ENCODE results near the gene TDRD7. TPM values are rescaled to one million over a fixed set of nuclear protein-coding genes. Genes with fewer than 3 reads are reported as not detected.
"Not testable (repeated sequence)": the region's sequence is repeated elsewhere in the genome, so short reads cannot be mapped to it uniquely, and the experiment has no call there.

Gene TDRD7
- total RNA-seq, 1 donor from 2014 or later, result 8.8 TPM

- intact Hi-C loops (cut with micrococcal nuclease); ATAC-seq; DNase-seq: not testable (repeated sequence)
Measured at GRCh38 chr9:97498846-97499245, 87.0 kb downstream of the TDRD7 start.

DNA sequence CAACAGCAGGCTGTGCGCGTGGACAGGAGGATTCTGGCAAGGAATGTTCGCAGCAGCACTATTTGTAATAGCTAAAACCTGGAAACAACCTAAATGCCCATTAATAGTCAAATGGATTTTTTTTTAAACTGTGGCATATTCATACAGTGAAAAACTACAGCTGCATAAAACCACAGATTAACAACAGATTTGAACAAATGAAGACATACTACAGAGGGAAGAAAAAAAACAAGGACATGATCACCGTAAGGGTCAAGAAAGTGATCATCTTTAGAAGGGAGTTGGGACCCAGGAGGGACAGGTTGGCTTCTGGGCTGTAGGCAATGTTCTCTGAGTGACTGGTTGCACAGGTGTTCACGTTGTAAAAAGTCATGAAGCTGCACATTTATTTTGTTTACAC is 88.4 kb downstream of the TDRD7 start:
- no peak for DNase-seq
- intact Hi-C loops (cut with micrococcal nuclease), result no loop called here
- ATAC-seq, result no peak

GRCh38 chr9:97500765-97501176 is 88.9 kb downstream of the TDRD7 start:
- no peak for ATAC-seq
- intact Hi-C loops (cut with micrococcal nuclease), result no loop called here
- DNase-seq, result no peak

DNA sequence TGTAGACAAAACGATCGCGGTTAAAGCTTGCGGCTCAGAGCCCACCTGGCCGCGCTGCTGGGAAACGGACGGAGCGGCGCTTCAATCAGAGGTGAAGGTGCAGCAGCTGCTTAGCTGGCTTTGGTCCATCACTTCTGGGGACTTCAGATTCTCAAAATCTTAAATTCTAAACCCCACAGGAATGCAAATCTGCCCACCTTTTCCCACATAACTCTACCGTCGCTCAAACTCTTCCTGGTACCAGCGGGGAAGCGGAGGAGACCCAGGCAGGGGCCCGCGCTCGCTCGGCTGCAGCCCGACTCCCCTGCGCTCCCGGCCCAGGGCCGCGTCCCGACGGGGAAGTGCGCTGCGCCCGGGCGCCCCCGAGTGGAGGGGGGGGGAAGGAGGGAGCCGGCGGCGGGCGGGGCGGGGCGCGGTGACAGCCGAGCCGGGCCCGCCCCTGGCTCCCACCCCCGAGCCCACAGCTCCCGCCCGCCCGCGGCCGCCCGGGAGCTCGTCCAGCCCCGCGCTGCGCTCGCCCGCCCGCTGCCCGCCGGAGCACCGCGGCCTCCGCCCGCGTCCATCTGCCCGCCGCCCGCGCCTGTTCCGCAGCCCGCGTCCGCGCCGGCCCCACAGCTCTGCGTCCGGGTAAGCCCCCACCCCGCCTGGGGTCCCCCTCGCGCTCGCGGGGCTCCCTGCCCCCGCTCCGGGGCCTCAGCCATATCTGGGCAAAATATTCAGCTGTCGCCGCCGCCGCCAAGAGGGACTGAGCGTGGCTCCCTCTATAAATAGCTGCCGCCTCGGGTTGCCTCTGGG is 89.5 kb downstream of the TDRD7 start, which contains the start of gene TMOD1:
TSS of gene TMOD1 (plus strand) at position 490 of the 795 bp plus-strand sequence. CDS start 22,523 bp downstream, outside the sequence.
- peak; percentile 78 for ATAC-seq
- DNase-seq, result peak; percentile 89
- intact Hi-C loops (cut with micrococcal nuclease), result no loop called here

DNA sequence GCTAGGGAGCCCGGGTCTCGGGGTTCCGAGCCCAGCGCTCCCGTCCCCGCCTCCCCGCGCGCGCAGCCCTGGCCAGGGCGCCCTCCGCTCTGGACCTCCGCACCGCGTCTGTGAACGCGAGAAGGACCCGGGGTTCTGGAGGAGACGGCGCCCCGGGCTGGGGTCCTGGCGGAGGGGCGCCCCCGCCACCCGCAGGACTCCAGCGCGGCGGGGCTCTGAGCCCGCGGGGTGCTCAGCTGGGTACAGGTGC is 90.0 kb downstream of the TDRD7 start:
- DNase-seq, result no peak
- ATAC-seq, result no peak
- intact Hi-C loops (cut with micrococcal nuclease), result no loop called here

DNA sequence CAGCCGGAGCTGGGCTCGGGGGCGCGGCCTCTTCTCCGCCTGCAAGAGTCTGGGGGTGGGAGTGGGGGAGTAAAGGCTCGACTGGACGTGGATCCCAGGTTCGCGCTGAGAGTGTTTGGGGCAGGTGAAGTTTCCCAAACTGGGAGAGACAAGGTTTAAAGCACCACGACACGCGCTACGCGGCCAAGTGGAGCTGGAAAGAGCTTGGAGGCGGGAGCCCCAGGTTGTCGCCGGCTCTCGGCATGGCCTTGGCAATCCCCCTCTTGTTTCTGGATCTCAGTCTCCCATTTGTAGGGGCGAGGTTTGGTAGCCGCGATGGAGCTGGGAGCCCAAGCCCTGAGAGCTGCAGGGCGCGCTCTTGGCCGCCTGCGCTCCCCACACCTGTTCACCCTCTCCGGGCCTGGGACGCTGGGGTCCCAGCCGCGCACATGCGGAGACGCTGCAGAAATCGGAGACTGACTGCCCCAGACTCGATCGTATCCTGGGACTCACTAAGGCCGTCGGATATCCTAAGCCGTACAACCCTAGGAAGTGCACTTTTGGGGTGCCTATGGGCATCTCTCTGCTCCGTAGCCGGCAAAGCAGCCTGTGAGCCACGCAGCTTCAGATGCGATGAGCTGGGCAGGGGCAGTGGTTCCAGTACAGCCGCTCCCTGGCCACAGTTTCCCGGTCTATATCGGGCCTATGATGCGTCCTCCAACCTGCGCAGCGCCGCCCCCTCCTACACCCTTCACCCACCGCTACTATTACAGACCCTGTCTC is 90.5 kb downstream of the TDRD7 start:
- ATAC-seq (peak; percentile 66), DNase-seq (peak; percentile 58)
- intact Hi-C loops (cut with micrococcal nuclease), result no loop called here

DNA sequence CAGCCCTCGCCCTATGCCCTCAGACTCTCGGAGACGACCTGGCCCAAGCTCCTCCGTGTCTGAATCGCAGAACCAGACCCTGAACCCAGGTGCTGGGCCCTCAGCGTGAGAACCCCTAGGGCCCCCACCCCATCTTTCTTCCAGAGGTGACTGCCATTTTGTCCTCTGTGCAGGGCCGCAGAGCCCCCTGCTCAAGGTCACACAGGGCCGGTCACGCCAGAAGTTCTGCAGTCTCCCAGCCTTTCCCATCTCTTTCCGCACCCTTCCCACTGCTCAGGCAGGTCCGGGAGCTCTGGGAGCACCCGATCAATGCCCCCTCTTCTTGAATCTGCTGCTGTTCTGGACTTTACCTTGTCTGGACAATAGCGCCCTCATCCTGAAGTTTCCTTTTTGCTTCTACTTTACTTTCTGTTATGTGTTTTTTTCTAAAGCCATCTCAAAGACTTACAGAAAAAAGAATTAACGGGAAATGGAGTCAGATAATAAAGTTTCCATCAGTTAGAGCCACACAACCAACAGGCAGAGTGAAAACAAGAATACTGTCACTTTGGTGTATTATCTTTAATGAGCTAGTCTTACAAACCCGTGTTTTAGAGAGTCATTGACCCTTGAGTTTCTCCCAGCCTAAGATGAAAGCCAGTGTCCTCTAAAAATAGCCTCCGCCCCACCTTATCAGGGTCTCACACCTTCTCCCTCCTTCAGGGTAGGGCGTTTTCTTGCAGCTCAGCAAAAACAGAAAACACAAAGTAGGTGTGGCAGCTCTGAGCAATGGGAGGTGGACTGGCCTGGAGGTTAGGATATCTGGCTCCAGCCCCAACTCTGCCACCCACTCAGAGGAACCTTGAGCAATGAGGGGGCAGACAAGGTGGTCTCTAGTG is 91.3 kb downstream of the TDRD7 start:
- no peak for DNase-seq
- intact Hi-C loops (cut with micrococcal nuclease), result no loop called here
- peak; percentile 9 for ATAC-seq

DNA sequence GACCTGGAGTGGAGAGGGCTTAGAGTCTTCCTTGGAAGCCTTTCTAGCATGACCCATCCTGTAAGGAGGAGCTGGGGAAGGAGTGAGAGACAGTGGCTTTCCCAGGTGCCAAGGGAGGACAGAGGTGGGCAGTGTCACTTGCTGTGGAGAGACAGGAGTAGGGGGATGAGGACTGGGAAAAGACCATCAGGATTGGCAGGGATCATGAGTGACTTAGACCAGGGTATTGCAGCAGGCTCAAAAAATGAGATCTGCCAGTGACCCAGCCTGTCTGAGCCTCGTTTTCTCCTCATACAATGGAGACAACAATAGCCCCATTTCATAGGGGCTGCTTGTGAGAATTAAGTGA is 91.9 kb downstream of the TDRD7 start:
- DNase-seq (no peak), ATAC-seq (no peak)
- intact Hi-C loops (cut with micrococcal nuclease), result no loop called here

GRCh38 chr9:97504381-97505216 is 92.7 kb downstream of the TDRD7 start:
- intact Hi-C loops (cut with micrococcal nuclease), result no loop called here
- no peak for DNase-seq
- no peak for ATAC-seq

DNA sequence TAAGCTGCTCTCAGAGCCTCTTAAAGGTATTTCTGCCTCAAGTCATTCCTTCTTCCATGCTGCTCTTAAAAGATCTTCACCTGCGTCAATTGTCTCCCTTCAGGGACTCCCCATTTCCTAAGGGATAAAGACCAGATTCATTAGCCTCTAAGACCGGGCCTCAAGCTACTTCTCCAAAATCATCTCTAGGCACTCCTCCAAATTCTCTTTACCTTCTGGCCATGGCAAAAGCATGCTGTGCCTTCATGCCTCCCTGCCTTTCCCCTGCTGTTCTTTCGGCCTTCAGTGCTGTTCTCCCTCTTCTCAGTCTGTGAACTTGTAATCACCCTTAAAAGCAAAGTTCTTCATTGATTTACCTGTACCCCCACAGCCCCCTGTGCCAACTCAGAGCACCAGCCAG is 93.9 kb downstream of the TDRD7 start:
- intact Hi-C loops (cut with micrococcal nuclease), result no loop called here
- ATAC-seq (no peak), DNase-seq (no peak)

GRCh38 chr9:97506306-97506705 is 94.4 kb downstream of the TDRD7 start:
- intact Hi-C loops (cut with micrococcal nuclease), result no loop called here
- ATAC-seq, result no peak

DNA sequence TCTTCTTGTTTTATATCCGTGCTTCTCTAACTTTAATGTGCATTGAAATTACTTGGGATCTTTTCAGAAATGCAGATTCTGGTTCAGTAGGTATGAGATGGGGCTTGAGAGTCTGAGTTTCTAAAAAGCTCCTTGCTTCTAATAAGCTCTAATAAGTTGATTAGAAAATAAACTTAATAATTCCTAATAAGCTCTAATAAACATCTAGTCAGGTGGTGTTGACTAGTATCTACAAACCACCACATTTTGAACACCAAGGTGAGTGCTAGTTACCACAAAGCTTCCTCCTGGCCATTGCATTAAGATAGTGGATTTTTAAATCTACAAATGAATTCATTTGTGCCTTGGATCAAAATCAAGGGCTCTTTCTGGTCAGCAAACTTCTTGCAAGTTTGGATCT is 94.9 kb downstream of the TDRD7 start:
- ATAC-seq (no peak), DNase-seq (no peak)
- intact Hi-C loops (cut with micrococcal nuclease), result no loop called here

More at GRCh38 chr9:97506306-97506705, 94.4 kb downstream of the TDRD7 start:
- no peak for DNase-seq

GRCh38 chr9:97507428-97507984 is 95.6 kb downstream of the TDRD7 start:
- ATAC-seq (no peak), DNase-seq (no peak)
- intact Hi-C loops (cut with micrococcal nuclease), result no loop called here

DNA sequence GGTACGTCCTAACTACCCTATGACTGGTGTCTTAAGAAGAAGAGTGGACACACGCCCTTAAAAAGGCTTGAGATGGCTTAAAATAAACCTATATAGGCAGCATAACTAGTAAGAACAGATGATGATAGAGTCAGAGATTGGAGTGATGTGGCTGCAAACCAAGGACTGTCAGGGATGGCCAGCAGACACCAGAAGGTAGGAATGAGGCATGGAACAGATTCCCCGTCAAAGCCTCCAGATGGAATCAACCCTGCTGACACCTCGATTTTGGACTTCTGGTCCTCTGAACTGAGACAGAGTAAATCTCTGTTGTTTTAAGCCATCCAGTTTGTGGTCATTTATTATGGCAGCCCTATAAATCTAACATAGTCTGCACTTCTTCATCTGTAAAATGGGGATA is 97.0 kb downstream of the TDRD7 start:
- ATAC-seq (no peak), DNase-seq (no peak)
- intact Hi-C loops (cut with micrococcal nuclease), result no loop called here

DNA sequence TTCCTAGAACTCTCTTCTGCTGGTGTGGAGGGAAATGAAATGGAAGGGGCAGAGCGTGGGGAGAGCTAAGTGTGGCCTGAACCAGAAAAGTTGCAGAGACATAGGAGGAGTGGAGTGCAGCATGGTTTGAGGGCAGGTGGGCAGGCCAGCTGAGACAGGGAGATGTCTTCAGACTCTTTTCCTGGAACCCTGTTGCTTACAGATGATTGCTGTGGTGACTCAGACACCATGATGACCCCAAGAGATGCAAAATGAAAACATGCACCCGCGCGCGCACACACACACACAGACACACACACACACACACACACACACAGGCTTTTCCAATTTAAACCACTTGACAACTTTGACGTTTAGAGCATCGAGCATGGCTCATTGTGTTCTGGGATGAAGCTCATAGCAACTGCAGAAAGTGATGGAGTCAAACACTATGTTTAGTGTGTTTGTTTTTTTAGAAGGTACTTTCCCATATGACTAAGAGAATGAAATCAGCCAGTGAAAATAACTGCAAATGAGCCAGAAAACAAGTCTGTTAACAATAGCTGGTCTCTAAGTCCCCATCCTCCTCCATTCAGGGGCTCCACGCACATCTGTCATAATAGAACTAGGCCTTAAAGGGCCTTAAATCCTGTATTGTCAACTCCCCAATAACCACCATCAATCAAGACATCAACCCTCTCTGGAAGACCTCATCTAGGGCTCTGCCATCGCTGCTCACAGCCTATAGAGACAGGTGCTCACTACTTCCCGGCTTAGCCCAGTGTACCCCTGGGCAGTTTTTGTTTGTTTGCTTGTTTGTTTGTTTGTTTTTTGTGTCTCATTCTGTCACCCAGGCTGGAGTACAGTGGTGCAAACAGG is 99.1 kb downstream of the TDRD7 start:
- DNase-seq, result no peak
- peak; percentile 2 for ATAC-seq
- intact Hi-C loops (cut with micrococcal nuclease), result no loop called here

- ATAC-seq (no peak), DNase-seq (no peak)
- intact Hi-C loops (cut with micrococcal nuclease), result no loop called here
Measured at GRCh38 chr9:97511655-97512427, 99.9 kb downstream of the TDRD7 start.

DNA sequence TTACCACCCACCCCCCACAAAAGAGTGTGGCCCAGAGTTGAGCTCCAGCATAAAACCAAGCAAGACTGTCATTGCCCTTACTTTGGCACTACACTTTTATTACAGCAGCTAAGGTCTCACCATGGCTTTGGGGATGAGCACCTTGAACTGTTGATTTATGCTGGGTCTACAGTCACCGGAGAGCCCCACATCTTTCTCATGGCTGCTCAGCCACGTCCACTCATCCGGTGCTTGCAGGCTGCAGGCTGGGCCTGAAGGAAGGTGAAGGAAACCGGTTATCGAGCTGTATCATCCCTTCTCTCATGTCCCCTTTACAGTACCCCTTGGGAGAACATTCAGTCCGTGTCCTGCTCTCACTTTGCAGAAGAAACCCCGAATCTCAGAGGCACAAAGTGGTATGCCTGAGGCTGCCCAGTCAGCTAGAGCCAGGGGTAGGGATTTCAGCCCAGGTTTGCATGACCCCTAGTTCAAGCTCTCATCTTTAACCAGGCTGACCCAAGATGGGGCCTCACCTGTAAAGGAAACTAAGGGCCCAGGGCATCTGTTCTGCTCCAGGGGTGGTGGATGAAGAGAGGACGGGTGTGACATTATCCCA is 101.2 kb downstream of the TDRD7 start:
- intact Hi-C loops (cut with micrococcal nuclease), result no loop called here
- DNase-seq, result no peak
- ATAC-seq, result no peak
